GM18499 (cell line): Measurements from ENCODE around the gene SLC5A5.

Experiments
- ATAC-seq: cut with Tn5 transposase; IDR thresholded peaks from one replicate; pipeline ENCODE4 v1.9.1; 2021; ENCODE audit warnings: moderate number of reproducible peaks; ENCODE audit not compliant: insufficient read depth, unreplicated experiment

Gene SLC5A5

GRCh38 chr19:17871878-17872250 lies at the start of gene SLC5A5:
Gene SLC5A5, plus strand, starts transcription at chr19:17871945. Its CDS starts 375 bp downstream, at chr19:17872320.
- ATAC-seq, result no peak

DNA sequence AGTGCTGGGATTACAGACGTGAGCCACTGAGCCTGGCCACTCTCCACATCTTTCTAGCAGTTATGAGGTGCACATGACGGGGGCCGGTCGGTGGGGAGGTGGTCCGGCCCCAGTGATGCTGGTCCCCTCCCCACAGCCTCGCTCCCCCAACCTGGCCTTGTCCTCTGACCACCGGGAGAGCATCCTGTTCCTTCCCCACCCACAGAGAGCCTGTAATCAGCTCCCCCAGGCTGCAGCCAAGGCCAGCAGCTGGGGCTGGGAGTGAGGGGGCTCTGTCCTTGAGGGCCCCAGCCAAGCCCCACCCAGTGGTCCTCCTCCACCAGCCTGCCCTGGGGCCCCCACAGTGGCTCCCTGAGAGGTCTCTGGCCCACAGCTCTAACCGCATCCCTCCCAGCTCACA lies 47.4 kb upstream of the SLC5A5 start:
- no peak for ATAC-seq

GRCh38 chr19:17826508-17827056 lies 45.2 kb upstream of the SLC5A5 start:
- ATAC-seq, result no peak

DNA sequence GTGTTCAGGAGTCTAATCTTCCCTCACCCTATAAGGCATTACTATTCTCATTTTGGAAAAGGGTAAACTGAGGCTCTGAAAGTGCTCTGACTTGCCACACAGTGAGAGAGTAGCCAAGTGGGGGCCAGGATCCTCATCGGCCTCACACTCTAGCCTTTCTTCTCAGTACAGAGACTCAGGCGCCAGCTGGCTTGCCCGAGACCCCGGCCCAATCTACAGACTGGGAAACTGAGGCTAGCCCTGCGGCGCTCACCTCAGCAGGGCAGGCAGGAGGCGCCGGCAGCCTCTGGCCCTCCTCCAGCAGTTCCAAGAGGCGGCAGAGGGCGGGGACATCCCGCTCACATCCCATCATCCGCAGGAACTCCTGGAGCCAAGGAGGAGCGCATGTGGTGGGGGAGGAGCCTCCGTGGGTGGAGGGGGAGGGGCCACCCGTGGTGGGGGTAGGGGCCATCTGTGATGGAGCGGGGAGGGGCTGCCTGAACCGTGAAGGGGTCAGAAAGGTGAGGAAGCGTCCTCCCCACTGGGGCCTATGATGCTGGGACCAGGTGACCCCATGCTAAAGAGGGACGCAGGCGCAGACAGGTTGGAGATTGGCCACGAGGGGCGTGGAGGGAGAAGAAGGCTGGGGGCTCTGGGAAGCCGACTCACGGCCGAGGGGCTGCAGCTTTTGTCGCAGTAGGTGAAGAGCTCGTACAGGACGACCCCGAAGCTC lies 41.7 kb upstream of the SLC5A5 start:
- no peak for ATAC-seq

DNA sequence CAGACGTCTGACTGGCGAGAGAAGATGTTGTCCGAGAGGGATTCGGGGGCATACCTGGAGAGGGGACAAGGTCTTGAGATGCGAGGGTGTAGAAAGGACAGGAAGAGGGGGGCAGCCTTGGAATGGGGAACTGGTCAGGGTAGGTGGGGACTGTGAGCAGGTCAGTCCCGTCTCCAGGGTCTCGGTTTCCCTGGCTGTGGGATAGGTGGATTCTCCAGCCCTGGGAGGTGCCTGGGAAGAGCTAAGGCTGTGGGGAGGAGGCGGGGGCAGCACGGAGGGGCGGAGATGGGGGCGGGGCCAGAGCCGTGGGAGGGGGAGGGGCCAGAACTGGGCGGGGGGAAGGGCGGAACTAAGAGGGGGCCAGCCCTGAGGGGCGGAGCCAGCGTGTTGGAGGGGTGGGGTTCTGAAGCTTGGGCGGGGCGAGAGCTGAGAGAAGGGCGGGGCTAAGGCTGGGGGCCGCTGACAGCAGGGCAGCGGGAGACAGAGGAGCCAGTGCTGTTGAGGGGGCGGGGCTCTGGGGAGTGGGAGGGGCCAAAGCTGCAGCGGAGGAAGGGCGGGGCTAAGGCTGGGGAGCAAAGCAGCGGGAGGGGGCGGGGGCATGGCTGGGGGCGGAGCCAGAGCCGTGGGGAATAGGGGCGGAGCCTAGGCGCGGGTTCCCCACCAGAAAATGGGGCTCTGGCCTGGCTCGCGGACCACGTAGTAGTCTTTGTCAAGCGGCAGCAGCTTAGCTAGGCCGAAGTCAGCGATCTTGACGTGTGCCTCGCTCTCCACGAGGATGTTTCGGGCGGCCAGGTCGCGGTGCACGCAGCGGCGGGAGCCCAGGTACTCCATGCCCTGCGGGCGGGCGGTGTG lies 41.0 kb upstream of the SLC5A5 start:
- ATAC-seq, result no peak

- no peak for ATAC-seq
Measured at GRCh38 chr19:17831419-17831888, 40.3 kb upstream of the SLC5A5 start.

DNA sequence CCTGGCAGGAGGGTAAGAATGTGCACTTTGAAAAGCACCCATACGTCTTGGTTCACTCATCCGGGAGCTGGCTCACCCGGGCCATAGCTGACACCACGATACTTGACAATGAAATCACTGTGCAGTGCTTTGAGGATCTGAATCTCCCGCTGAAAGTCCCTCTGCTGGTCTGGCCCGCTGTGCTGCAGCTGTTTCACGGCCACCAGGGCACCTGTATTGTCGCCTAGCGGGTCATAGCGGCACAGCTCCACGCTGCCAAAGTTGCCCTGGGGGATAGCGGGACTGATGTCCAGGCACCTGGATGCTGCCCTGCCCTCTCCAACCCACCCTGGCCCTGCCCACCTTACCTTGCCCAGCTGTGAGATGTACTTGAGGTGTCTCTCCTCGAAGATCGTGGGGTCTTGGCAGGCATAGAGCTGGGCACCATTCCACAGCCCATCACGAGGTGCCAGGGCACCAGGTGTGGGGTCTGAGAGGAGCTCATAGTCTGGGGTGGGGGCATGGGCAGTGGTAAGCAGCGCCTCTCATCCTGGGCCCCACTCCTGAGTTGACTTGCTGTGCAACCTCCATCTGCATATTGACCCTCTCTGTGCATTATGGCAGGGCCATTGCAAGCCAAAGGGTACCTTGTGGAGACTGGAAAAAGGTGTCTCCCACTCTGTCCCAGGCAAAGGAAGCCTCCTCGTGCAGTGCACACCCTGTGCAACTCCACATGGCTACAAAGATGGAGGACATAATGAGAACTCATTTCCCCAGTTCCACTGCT lies 39.1 kb upstream of the SLC5A5 start:
- no peak for ATAC-seq

- ATAC-seq, result no peak
Measured at GRCh38 chr19:17834350-17835181, 37.2 kb upstream of the SLC5A5 start.

- ATAC-seq, result no peak
Measured at GRCh38 chr19:17835182-17836006, 36.4 kb upstream of the SLC5A5 start.

GRCh38 chr19:17836530-17836929 lies 35.2 kb upstream of the SLC5A5 start:
- ATAC-seq, result no peak

GRCh38 chr19:17837972-17838371 lies 33.8 kb upstream of the SLC5A5 start:
- no peak for ATAC-seq

GRCh38 chr19:17840019-17840418 lies 31.7 kb upstream of the SLC5A5 start:
- no peak for ATAC-seq

GRCh38 chr19:17841371-17841809 lies 30.4 kb upstream of the SLC5A5 start:
- no peak for ATAC-seq

DNA sequence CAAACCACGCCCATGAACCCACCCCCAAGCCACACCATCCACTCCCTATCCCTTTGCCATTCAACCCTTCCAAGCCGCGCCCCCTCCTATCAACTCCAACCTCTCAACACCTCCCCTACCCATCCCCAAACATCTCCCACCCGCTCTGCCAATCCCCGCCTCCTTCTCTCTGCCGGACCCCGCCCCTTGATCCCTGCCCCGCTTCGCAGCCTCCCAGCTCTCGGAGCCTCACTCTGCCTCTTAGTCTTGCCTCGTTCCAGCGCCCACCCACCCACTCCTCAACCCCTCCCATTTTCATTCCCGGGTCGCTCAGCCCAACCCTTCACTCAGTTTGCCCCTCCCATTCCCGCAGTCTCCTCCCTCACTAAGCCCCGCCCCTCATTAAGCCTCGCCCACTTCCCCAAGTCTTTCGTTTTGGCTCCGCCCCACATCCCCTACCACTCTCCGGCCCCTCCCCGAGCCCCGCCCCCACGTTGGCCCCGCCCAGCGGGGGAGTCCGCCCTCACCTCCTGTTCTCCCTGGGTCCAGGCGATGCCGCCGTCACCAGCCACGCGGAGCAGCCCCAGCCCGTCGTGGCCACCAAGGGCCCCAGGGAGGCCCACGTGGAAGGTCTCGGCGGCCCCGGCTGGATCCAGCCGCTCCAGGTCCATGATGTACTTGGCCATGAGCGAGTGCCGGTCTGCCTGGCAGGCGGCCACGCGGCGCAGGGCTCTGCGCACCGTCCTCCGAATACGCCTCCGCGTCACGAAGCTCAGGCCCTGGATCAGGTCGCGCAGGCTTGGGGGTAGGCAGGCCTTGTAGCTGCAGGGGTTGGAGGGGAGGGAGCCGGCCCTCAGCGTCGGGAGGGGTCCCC lies 29.7 kb upstream of the SLC5A5 start:
- ATAC-seq, result no peak

GRCh38 chr19:17842663-17843291 lies 29.0 kb upstream of the SLC5A5 start:
- no peak for ATAC-seq

DNA sequence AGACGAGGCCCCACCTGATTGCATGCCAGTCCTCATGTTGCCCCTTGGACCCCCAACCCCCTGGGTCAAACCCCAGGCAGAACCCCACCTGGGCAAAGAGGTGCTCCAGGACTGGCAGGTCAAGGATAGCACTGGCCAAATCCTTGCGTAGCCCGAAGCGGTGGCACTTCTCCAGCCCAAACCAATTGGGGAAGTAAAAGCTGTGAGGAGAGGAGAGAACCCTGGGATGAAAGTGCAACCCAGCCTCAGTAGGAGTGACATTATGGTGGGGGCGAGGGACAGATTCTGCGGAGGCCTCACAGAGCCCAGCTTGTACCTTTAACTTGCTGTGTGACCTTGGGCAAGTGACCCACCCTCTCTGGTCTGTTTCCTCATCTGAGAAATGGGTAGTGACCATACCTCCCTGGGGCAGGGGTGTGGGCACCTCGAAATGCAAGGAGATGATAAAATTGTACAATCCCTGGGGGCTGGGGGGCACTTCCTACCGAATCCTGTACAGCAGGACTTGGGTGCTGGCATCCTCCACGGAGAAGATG lies 28.4 kb upstream of the SLC5A5 start:
- no peak for ATAC-seq

DNA sequence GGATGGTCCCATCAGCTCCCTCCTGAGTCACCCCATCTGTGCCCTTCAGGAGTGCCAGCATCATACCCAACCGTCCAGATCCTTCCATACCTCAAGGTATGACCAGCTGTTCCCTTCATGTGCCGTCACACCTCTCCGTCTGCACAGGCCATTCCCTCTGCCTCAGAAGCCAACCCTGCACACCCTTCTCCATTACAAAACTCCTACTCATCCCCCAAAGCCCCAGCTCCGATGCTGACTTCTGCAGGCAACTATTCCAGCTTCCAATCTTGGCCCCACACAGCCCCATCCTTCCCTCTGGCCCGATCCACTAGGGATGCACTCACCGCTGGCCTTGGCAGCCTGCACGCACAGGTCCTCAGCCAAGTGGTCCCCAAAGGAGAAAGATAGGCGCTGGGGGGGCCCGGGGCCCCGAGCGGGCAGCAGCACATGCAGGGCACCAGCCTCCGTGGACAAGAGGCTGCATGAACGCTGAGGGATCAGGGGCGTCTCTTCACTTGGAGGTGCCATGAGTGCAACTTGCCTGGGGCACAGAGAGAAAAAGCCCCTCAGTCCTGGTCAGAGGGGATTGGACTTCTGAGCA lies 27.7 kb upstream of the SLC5A5 start:
- no peak for ATAC-seq
